Ishikawa (cell line): ENCODE measurements around the gene QSOX1.

ENCODE experiments used
- CEBPB ChIP-seq: IDR thresholded peaks from 2 replicates; pipeline ENCODE4 v1.6.1; 2012
- EGR1 ChIP-seq: IDR thresholded peaks from 2 replicates; pipeline ENCODE4 v1.6.1; 2012
- EP300 ChIP-seq: IDR thresholded peaks from 2 replicates; pipeline ENCODE4 v1.6.1; 2012; ENCODE audit warnings: borderline replicate concordance
- FOXM1 ChIP-seq: IDR thresholded peaks from 2 replicates; pipeline ENCODE4 v1.6.1; 2012; ENCODE audit warnings: low read depth, borderline replicate concordance
- RAD21 ChIP-seq: IDR thresholded peaks from 2 replicates; pipeline ENCODE4 v1.6.1; 2012; ENCODE audit warnings: low read depth
- TAF1 ChIP-seq: IDR thresholded peaks from 2 replicates; pipeline ENCODE4 v1.6.1; 2012; ENCODE audit warnings: low read depth, mild to moderate bottlenecking
- TCF12 ChIP-seq: IDR thresholded peaks from 2 replicates; pipeline ENCODE4 v1.6.1; 2012; ENCODE audit warnings: low read depth
- TEAD4 ChIP-seq: IDR thresholded peaks from 2 replicates; pipeline ENCODE4 v1.6.1; 2012
- TF ChIP-seq, protein P1 (sequence below): IDR thresholded peaks from 2 replicates; pipeline ENCODE4 v1.6.1; 2012; ENCODE audit warnings: low read depth, mild to moderate bottlenecking
- TF ChIP-seq, protein P2 (sequence below): IDR thresholded peaks from 2 replicates; pipeline ENCODE4 v1.6.1; 2012
- TF ChIP-seq, protein P3 (sequence below): IDR thresholded peaks from 2 replicates; pipeline ENCODE4 v1.6.1; 2012

DNA sequence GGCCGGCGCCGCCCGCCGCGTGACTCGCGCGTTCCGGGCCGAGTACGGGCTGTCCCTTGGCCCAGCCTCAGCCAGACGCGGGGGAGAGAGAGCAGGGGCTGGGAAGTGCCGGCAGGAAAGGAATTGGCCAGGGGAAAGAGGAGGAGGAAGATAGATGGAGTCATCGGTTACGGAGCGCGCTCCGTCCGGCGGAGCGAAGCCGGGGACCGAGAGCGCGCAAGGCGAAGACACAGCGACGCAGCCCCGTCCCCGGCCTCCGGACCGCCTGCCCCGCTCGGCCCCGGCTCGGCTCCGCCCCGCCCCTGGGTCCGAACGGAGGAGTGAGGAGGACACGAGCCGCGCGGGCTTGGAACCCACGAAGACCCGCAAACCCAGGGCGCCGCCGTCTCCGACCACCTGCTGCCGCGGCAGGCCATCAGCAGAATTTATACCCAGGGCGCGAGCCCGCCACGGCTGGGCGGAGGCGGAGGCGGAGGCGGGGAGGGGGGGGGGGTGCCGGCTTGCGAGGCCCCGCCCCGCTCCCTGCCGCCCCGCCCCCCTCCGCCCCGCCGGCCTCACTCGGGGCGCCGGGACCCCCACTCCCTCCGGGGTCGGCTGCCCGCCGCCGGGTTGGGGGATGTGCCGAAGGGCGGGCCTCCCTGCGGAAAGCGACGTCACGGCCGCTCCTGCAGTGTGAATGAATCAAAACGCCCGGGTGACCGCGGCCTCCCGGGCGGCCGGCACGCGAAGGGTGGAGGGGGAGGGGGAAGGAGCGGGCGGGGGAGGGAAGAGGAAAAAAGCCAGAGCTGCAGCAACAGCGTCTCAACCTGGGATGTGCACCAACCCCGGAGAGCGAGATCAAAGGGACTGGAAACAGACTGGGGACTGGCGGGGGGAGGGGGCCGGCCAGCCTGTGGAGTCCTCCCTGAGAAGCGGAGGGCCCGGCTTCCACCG is 75.1 kb downstream of the QSOX1 start, which contains the start of gene LHX4:
- TF ChIP-seq, protein P1, sequence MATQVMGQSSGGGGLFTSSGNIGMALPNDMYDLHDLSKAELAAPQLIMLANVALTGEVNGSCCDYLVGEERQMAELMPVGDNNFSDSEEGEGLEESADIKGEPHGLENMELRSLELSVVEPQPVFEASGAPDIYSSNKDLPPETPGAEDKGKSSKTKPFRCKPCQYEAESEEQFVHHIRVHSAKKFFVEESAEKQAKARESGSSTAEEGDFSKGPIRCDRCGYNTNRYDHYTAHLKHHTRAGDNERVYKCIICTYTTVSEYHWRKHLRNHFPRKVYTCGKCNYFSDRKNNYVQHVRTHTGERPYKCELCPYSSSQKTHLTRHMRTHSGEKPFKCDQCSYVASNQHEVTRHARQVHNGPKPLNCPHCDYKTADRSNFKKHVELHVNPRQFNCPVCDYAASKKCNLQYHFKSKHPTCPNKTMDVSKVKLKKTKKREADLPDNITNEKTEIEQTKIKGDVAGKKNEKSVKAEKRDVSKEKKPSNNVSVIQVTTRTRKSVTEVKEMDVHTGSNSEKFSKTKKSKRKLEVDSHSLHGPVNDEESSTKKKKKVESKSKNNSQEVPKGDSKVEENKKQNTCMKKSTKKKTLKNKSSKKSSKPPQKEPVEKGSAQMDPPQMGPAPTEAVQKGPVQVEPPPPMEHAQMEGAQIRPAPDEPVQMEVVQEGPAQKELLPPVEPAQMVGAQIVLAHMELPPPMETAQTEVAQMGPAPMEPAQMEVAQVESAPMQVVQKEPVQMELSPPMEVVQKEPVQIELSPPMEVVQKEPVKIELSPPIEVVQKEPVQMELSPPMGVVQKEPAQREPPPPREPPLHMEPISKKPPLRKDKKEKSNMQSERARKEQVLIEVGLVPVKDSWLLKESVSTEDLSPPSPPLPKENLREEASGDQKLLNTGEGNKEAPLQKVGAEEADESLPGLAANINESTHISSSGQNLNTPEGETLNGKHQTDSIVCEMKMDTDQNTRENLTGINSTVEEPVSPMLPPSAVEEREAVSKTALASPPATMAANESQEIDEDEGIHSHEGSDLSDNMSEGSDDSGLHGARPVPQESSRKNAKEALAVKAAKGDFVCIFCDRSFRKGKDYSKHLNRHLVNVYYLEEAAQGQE = no peak
- TF ChIP-seq EP300 = no peak
- no peak for TF ChIP-seq CEBPB
- TF ChIP-seq TAF1 = no peak; the same call in 1 of the 2 replicates
- TF ChIP-seq, protein P2, sequence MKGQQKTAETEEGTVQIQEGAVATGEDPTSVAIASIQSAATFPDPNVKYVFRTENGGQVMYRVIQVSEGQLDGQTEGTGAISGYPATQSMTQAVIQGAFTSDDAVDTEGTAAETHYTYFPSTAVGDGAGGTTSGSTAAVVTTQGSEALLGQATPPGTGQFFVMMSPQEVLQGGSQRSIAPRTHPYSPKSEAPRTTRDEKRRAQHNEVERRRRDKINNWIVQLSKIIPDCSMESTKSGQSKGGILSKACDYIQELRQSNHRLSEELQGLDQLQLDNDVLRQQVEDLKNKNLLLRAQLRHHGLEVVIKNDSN = no peak
- TF ChIP-seq TCF12 = 0 out of 2 replicates have a peak, but pooled peaks have one; percentile 17
- TF ChIP-seq RAD21 = no peak
- no peak for TF ChIP-seq TEAD4
- peak; percentile 73 for TF ChIP-seq EGR1
- TF ChIP-seq, protein P3, sequence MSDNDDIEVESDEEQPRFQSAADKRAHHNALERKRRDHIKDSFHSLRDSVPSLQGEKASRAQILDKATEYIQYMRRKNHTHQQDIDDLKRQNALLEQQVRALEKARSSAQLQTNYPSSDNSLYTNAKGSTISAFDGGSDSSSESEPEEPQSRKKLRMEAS = no peak
- no peak for TF ChIP-seq FOXM1
